HAP-1 (cell line): Measurements from ENCODE around the gene ZFYVE27.
A peak's percentile ranks its signal among the peaks of the same experiment; 100 is the strongest.

ENCODE experiments used
- DNase-seq, 2 experiments: peaks; one replicate each; pipeline ENCODE4 v3.0.0-alpha.2; 2016 to 2020; ENCODE audit warnings: low spot score in 2 of 2
- H3K27me3 ChIP-seq: fragments of 250-450 bp; sonication (Bioruptor Pico); 2 replicates; pipeline ENCODE4 v1.5.1; 2020; ENCODE audit warnings: low read depth, mild to moderate bottlenecking, moderate library complexity
- H3K36me3 ChIP-seq: fragments of 250-450 bp; sonication (Bioruptor Pico); replicated peaks from 2 replicates; pipeline ENCODE4 v1.5.1; 2020; ENCODE audit warnings: mild to moderate bottlenecking
- H3K4me1 ChIP-seq: fragments of 250-450 bp; sonication (Bioruptor Pico); 2 replicates; pipeline ENCODE4 v1.5.1; 2020; ENCODE audit warnings: mild to moderate bottlenecking
- H3K4me3 ChIP-seq: fragments of 250-450 bp; sonication (Bioruptor Pico); 2 replicates; pipeline ENCODE4 v1.5.1; 2020; ENCODE audit warnings: mild to moderate bottlenecking, moderate library complexity
- H3K9me3 ChIP-seq: fragments of 250-450 bp; sonication (Bioruptor Pico); 2 replicates; pipeline ENCODE4 v1.5.1; 2020; ENCODE audit warnings: mild to moderate bottlenecking, moderate library complexity
- in situ Hi-C: fragments of 300-500 bp; cut with MboI; formaldehyde crosslinking; loops from 3 replicates; pipeline ENCODE4 v1.14.3; 2020; ENCODE audit warnings: low sequenced_read_pairs, inconsistent platforms, mixed read lengths

Gene ZFYVE27

GRCh38 chr10:97744405-97745035 lies 7.6 kb downstream of the ZFYVE27 start:
- Histone ChIP-seq H3K9me3 (no peaks in the 10 kb centered on the region), H3K27me3 (no peaks in the 10 kb centered on the region), H3K4me1 (peaks cover 6% of the 10 kb centered on the region), H3K36me3 (peaks cover 71% of the 10 kb centered on the region), H3K4me3 (no peak overlapping the region)
- in situ Hi-C loops: no loop called here
- DNase-seq: no peak

DNA sequence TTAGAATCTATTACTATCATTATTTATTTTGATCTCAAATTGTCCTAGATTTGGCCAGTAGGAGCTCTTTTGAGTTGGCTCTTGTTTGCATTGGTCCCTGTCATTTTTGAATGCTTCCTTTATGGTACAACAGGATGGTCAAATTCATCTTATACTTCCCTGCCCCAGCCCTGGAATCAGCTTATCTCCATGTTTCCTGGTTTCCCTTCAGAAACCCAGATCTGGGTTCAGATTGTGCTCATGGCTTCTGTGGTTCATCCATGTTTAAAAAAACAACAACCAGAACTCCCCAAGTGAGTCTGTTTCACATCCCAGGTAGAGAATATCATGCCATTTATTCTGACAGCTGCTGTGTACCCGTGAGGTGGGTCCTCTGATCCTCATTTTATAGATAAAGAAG lies 10.6 kb downstream of the ZFYVE27 start:
- H3K36me3 ChIP-seq: peaks cover 63% of the 10 kb centered on the region
- in situ Hi-C loops: no loop called here

DNA sequence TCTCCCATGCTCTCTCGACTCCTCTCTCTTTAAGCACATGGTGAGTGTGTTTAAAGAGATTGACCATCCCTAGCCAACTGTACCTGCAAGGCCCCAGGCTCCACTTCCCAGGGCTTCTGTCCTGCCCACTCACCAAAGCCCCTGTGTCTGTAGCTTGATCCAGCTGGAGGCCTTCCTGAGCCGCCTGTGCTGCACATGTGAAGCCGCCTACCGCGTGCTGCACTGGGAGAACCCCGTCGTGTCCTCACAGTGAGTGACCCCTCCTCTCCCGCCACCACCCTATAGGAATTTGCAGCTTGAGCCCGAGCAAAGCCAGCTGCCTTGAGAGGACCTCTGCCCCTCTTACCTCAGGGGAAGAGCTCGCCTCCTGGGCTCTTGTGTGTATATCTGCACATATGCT lies 11.2 kb downstream of the ZFYVE27 start:
- in situ Hi-C loops: no loop called here
- Histone ChIP-seq H3K36me3 (peaks cover 59% of the 10 kb centered on the region), H3K4me3 (no peak overlapping the region), H3K9me3 (no peaks in the 10 kb centered on the region), H3K27me3 (no peaks in the 10 kb centered on the region), H3K4me1 (no peaks in the 10 kb centered on the region)
- DNase-seq: no peak

More for the DNA sequence above, 10.6 kb downstream of the ZFYVE27 start:
- DNase-seq: no peak
- H3K4me3 ChIP-seq: no peak overlapping the region
- no peaks in the 10 kb centered on the region for H3K4me1 ChIP-seq
- H3K27me3 ChIP-seq: no peaks in the 10 kb centered on the region
- no peaks in the 10 kb centered on the region for H3K9me3 ChIP-seq

DNA sequence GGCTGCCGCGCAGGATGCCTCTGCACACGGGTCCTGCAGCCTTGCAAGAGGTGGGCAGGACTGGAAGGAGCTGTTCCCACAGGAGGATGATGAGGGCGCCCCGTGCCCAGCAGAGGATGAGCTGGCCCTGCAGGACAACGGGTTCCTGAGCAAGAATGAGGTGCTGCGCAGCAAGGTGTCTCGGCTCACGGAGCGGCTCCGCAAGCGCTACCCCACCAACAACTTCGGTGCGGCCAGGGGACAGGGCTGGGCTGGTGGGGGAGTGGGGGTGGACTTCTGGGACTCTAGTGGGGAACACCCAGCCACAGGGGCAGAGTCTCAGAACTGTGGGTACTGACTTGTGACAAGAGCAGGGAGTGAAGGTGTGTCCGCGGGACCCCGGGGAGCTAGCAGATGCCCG lies 16.0 kb downstream of the ZFYVE27 start:
- H3K27me3 ChIP-seq: no peaks in the 10 kb centered on the region
- H3K36me3 ChIP-seq: peaks cover 69% of the 10 kb centered on the region
- no peak for DNase-seq
- no peaks in the 10 kb centered on the region for H3K4me1 ChIP-seq
- no peaks in the 10 kb centered on the region for H3K9me3 ChIP-seq
- in situ Hi-C loops: no loop called here
- no peak overlapping the region for H3K4me3 ChIP-seq

DNA sequence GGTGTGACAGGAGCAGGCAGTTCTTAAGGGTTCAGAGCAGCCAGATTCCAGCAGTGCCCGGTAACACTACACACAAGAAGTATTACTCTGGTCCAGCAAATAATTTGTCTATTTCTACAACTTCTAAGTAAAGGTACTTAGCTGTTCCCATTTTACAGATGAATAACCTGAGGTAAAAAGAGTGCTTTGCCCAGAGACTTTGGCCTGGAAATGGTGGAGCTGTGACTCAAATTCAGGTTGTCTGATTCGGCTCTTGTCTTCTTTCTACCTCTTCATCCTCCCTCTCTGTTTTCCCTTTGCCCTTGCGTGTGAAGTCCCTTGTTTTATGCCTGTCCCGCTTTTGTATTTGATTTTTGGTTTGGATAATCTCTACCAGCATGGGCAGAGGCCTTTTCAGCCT lies 17.8 kb downstream of the ZFYVE27 start:
- H3K27me3 ChIP-seq: no peaks in the 10 kb centered on the region
- H3K4me1 ChIP-seq: no peaks in the 10 kb centered on the region
- peaks cover 66% of the 10 kb centered on the region for H3K36me3 ChIP-seq
- in situ Hi-C loops: no loop called here
- no peaks in the 10 kb centered on the region for H3K9me3 ChIP-seq
- DNase-seq: no peak
- H3K4me3 ChIP-seq: no peak overlapping the region

- no peaks in the 10 kb centered on the region for H3K4me1 ChIP-seq
- in situ Hi-C loops: no loop called here
- no peak for DNase-seq
- H3K27me3 ChIP-seq: no peaks in the 10 kb centered on the region
- H3K9me3 ChIP-seq: no peaks in the 10 kb centered on the region
- no peak overlapping the region for H3K4me3 ChIP-seq
- peaks cover 69% of the 10 kb centered on the region for H3K36me3 ChIP-seq
These were observed 18.8 kb downstream of the ZFYVE27 start for GRCh38 chr10:97755718-97756117.

- Histone ChIP-seq H3K4me3 (no peak overlapping the region), H3K27me3 (no peaks in the 10 kb centered on the region), H3K4me1 (no peaks in the 10 kb centered on the region), H3K9me3 (no peaks in the 10 kb centered on the region), H3K36me3 (peaks cover 67% of the 10 kb centered on the region)
- in situ Hi-C loops: no loop called here
- no peak for DNase-seq
These were observed 20.5 kb downstream of the ZFYVE27 start for GRCh38 chr10:97757471-97757870.

DNA sequence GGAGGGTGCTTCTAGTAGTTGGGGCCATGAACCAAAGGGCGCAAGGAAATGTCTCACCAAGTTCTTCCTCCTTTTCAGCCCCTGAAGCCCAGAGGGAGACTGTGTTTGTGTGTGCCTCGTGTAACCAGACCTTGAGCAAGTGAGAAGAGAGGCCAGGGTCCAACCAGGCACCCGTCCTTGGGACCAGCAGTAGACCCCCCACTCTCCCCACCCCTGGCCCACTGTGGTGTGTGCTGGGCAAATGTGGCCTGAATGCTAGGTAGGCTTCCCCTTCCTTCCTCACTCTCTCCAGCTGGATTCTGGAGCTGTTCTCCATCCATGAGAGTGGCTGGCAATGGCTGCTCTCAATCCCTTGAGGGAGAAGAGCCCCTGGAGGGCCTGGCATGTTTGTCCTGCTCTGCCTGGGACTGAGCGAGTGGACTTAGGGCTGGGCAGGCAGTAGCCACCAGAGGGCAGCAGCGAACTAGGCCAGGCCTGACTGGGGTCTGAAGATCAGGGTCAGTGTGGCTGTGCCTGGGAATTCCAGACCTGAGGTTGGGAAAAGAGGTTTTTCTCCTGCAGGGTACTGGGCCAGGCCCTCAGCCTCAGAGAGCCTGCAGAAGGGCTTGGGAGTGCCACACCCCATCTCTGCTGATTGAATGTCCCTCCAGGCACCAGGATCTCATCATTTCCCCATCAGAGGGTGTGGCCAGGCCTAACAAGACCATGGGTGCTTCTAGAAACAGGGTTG lies 22.4 kb downstream of the ZFYVE27 start:
- no peaks in the 10 kb centered on the region for H3K9me3 ChIP-seq
- in situ Hi-C loops: no loop called here
- H3K4me1 ChIP-seq: no peaks in the 10 kb centered on the region
- H3K36me3 ChIP-seq: peaks cover 59% of the 10 kb centered on the region
- peak; percentile 12 to 81 for DNase-seq
- H3K27me3 ChIP-seq: no peaks in the 10 kb centered on the region
- H3K4me3 ChIP-seq: no peak overlapping the region

DNA sequence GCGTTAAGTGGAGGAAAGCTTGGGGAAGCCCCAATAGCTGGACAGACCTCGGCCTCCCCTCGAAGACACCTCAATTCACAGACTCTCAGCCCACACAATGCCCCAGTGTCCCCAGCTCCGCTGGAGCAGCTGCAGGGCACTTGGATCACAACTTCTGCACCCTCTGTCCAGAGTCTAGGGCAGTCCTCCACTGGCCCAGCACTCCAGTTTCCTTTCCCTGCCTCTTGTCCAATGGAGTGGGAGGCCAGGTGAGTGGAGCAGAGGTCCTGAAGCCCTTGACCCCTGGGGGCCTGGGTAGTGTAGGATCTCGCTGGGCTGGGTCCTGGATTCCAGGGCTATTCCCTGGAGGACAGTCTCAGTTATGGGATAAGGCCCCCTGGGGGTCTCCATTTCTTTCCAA lies 23.0 kb downstream of the ZFYVE27 start:
- in situ Hi-C loops: no loop called here
- no peak overlapping the region for H3K4me3 ChIP-seq
- no peak for DNase-seq
- peaks cover 53% of the 10 kb centered on the region for H3K36me3 ChIP-seq
- no peaks in the 10 kb centered on the region for H3K4me1 ChIP-seq
- H3K27me3 ChIP-seq: no peaks in the 10 kb centered on the region
- H3K9me3 ChIP-seq: no peaks in the 10 kb centered on the region

DNA sequence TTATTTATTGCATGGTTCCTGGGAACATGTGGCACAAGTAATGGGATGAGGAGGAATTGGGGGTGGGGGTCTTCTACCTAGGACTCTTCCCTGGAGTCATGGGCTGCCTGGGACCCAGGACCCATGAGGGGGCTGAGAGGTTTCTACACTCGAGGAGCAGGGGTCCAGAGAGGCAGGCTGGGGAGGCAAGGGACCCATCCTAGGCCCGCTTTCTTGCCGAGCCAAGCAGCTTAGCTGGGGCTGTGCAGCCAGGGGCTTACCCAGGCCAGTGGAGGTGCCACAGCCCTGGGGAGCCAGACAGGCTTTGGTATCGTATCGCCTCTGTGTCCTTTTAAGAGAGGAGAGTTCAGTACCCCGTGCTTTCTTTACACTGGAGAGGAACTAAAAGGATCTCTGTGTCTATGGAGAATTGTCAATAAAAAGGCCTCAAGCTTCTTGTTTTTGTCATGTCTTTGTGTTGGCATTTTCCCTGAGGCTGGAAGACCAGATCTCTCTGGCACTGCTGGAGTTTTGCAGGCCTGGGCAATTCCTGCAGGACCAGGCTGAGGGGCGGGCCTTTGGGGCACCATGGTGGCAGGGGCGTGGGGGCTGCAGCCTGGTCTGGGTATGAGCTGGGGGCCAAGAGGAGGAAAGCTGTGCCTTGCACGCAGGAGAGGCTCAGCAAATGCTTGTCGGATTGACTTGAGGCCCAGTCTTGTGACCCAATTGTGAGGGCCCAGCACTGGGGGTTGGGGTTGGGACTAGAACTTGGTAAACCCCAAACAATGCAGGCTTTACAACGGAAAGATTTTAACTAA lies 23.7 kb downstream of the ZFYVE27 start:
- no peak for DNase-seq
- Histone ChIP-seq H3K4me3 (no peak overlapping the region), H3K36me3 (peaks cover 46% of the 10 kb centered on the region), H3K9me3 (no peaks in the 10 kb centered on the region), H3K27me3 (no peaks in the 10 kb centered on the region), H3K4me1 (no peaks in the 10 kb centered on the region)
- in situ Hi-C loops: no loop called here

- no peak for DNase-seq
- Histone ChIP-seq H3K9me3 (no peaks in the 10 kb centered on the region), H3K27me3 (no peaks in the 10 kb centered on the region), H3K36me3 (peaks cover 39% of the 10 kb centered on the region), H3K4me1 (no peaks in the 10 kb centered on the region), H3K4me3 (no peak overlapping the region)
- in situ Hi-C loops: no loop called here
These were observed 24.5 kb downstream of the ZFYVE27 start for GRCh38 chr10:97761331-97761865.

DNA sequence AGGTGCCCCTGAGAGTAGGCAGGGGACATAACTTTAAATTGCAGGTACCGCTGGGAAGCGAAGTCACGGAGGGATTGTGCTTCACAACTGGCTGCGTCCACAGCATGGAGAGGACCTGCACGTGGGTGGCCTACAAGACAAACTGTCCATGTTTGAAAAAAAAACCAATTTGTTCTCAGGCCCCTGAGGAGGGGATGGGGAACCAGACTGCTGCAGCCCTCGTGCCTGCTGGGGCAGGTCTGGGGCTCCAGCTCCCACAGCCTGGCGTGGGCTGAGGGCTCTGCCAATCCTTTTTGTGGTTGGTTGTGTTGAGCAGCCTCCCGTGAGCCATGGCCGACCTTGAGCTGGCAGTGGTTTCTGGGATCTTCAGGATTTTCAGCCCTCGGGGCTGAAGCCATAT lies 25.1 kb downstream of the ZFYVE27 start:
- H3K27me3 ChIP-seq: no peaks in the 10 kb centered on the region
- H3K36me3 ChIP-seq: peaks cover 32% of the 10 kb centered on the region
- DNase-seq: no peak
- H3K4me3 ChIP-seq: no peak overlapping the region
- in situ Hi-C loops: no loop called here
- no peaks in the 10 kb centered on the region for H3K4me1 ChIP-seq
- H3K9me3 ChIP-seq: no peaks in the 10 kb centered on the region

DNA sequence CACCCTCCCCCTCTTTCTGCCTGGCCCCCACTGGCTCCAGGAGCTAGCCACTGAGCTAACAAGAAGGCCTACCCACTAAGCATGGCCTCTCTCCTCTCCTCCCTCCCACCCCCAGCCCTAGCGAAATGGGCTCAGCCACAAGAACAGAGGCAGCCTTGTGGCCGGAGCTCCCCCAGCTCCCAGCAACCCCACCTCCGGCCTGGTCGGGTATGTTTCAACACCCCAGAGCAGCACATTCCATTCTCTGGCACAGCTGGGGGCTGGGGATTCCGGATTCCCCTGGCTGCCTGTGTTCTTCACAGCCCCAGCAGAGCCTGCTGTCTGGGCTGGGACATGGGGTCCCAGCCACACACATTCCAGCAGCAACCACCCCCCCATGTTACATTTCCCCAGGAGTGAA lies 25.9 kb downstream of the ZFYVE27 start:
- in situ Hi-C loops: no loop called here
- no peaks in the 10 kb centered on the region for H3K4me1 ChIP-seq
- H3K36me3 ChIP-seq: peaks cover 26% of the 10 kb centered on the region
- H3K4me3 ChIP-seq: no peak overlapping the region
- H3K27me3 ChIP-seq: no peaks in the 10 kb centered on the region
- no peak for DNase-seq
- H3K9me3 ChIP-seq: no peaks in the 10 kb centered on the region

DNA sequence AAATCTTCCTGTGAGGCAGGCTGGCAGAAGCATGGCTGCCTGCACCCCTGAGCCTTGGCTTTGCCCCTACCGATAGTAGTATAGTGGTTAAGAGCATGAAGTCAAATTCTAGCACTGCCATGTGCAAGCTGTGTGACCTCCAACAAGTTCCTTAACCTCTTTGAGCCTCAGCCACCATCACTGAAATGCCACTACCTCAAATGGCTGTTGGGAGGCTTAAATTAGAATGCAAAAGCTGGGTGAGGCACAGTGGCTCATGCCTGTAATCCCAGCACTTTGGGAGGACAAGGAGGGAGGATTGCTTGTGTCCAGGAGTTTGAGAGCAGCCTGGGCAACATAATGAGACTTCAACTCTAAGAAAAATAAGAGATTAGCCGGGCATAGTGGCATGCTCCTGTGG lies 26.5 kb downstream of the ZFYVE27 start:
- Histone ChIP-seq H3K27me3 (no peaks in the 10 kb centered on the region), H3K9me3 (no peaks in the 10 kb centered on the region), H3K4me3 (no peak overlapping the region), H3K4me1 (no peaks in the 10 kb centered on the region), H3K36me3 (peaks cover 23% of the 10 kb centered on the region)
- in situ Hi-C loops: no loop called here
- no peak for DNase-seq
